Measurements from ENCODE around the gene KIAA0513.

The KIAA0513 gene

DNA sequence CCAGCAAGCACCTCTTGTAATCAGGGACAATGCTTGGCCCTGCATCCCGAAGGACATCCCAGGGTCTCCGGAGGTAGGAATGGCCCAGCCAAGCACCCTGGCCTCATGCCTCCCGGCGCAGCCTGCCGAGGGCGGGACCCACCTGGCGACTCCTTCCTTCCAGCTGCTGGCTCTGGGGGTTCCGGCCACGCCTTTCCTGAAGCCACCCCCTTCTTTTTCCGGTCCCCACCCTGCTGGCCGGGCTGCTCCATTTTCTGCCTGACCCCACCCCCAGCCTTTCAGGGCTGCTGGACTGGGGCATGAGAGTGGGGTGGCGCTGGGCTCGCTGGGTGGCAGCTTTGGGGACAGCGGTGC lies 107.2 kb downstream of the KIAA0513 start:
- TF ChIP-seq, protein P1, sequence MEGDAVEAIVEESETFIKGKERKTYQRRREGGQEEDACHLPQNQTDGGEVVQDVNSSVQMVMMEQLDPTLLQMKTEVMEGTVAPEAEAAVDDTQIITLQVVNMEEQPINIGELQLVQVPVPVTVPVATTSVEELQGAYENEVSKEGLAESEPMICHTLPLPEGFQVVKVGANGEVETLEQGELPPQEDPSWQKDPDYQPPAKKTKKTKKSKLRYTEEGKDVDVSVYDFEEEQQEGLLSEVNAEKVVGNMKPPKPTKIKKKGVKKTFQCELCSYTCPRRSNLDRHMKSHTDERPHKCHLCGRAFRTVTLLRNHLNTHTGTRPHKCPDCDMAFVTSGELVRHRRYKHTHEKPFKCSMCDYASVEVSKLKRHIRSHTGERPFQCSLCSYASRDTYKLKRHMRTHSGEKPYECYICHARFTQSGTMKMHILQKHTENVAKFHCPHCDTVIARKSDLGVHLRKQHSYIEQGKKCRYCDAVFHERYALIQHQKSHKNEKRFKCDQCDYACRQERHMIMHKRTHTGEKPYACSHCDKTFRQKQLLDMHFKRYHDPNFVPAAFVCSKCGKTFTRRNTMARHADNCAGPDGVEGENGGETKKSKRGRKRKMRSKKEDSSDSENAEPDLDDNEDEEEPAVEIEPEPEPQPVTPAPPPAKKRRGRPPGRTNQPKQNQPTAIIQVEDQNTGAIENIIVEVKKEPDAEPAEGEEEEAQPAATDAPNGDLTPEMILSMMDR (conservative IDR thresholded peaks at IDR 0.05) = no peak
- H3K27ac ChIP-seq = no peak overlapping the region

- TF ChIP-seq, protein P1 (conservative IDR thresholded peaks at IDR 0.05) = no peak
- no peak overlapping the region for H3K27ac ChIP-seq
Measured at GRCh38 chr16:85136213-85136701, 108.7 kb downstream of the KIAA0513 start.

DNA sequence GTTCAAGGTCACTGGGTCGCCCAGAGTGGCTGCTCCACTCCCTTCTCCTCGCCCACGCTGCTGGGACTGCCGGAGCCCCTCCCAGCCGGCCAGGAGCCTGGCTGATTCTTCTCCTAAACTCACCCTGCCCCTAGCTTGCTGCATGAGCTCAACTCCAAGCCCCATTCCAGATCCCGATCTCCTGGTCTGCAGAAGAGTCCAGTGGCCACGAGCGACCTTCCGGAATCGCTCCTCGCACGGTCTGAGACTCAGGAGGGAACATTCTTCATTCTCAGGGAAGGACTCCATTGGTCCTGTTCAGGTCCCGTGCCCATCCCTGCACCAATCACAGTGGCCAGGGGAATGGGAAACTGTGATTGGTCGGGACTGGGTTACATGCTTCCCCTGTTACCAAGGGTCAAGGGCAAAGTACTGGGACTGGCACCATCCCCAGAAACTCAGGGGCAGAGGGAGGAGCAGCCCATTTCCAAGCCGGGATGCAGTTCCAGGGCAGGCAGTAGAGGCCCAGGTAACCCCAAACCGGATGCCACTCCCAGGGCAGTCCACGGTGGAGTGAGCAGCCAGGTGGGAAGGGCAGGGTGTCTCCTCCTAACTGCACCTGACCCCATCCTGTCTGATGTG lies 109.2 kb downstream of the KIAA0513 start:
- TF ChIP-seq, protein P1 (conservative IDR thresholded peaks at IDR 0.05) = no peak
- H3K27ac ChIP-seq = no peak overlapping the region

DNA sequence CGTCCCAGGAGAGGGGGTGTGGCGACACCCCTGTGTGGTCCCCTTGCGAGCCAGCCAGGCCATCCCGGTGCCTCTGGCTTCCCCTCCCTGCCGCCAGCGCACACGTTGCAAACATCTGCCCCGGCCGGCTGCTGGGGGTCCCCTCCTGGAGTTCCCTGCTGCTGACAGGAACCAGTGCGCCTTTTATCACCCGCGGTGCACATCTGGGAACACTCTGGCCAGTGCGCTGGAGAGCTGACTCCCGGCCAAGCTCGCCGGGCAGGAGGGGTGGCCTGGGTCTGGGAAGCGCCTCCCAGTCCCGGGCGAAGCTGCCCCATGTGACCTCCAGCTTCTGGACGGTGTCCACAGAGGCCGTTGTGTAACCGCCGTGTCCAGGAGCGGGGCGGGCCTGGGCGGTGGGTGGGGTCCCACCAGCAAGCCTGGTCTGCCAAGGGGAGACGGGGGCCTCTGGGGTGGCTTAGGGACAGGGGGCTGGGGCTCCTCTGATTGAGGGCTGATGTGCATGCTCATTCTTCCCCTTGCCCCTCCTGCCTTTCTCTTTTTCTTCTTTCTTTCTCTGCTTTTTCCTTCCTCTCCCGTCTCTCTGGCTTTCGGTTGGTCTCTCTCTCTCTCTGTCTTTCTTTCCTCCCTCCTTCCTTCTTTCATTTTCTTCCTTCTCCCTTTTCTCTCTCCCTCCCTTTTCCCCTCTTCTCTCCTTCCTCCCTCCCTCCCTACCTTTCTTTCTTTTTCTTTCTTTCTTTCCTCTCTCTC lies 109.9 kb downstream of the KIAA0513 start:
- TF ChIP-seq, protein P1 (conservative IDR thresholded peaks at IDR 0.05) = no peak
- peak overlapping the region; percentile 7; the same call in 1 of the 2 replicates for H3K27ac ChIP-seq

DNA sequence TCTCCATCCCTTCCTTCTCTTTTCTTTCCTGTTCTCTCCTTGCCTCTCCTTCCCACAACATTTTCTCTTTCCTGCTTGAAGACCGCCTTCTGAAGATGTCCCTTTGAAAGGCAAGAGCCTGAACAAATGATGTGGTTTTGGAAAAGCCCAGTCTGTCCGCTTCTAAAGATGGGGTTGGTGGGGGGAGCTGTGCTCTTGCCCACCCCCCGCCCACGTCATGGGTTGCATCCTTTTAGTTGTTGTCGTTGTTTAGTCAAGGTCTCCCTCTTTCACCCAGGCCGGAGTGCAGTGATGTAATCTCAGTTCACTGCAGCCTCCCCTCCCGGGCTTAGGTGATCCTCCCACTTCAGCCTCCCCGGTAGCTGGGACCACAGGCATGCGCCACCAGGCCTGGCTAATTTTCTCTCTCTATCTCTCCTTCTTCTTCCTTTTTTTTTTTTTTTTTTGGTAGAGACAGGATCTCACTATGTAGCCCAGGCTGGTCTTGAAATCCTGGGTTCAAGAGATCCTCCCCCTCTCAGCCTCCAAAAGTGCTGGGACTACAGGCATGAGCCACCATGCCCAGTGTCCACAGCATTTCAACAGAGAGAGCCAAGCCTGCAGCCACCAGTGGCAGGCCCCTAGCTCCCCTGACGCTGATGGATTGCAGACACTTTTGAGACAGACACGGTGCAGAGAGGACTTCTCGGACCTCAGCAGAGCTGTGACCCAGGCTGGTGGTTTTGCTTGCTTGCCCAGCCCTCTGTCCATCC lies 110.7 kb downstream of the KIAA0513 start:
- TF ChIP-seq, protein P1 (conservative IDR thresholded peaks at IDR 0.05) = no peak
- no peak overlapping the region for H3K27ac ChIP-seq

DNA sequence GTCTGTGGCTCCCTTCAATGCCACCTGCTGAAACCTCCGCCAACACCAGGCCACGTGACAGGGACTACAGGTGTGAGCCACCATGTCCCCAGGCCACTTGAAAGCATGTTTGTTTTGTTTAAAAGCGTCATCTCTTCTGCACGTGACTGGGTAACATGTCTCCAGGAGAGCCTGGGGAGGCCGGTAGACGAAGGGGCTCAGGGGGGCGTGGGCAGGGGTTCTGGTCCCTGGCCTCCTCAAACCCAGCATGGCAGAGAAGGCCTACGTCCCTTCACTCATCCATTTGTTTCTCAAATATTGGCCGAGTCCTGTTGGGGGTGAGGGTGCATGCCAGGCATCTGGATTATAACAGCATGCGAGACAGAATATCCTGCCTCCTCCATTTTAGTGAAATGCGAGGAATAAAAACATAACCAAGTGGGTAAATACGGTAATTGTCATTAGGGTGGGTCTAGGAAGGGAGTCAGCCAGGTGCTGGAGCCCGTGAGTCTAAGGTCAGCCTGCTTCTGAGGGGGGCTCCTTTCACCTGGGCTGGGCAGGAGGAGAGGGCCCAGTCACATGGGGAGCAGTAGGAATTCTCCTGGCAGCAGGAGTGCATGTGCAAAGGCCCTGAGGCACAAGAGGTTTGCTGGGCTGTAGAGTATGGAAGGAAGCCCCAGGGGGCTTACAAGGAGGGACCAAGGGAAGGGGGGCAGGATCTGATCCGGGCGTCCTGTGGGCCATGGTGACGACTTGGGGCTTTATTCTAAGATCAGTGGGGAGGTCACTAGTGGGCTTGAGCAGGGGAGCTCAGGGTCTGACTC lies 111.4 kb downstream of the KIAA0513 start:
- no peak overlapping the region for H3K27ac ChIP-seq
- TF ChIP-seq, protein P1 (conservative IDR thresholded peaks at IDR 0.05) = no peak
